Keratinocyte (primary cell): ENCODE data around the gene HLTF. TPM values are rescaled to one million over a fixed set of nuclear protein-coding genes. Genes with fewer than 3 reads are reported as not detected.
A peak's percentile ranks its signal among the peaks of the same experiment; 100 is the strongest.

Experiments used
- DNase-seq: peaks from one replicate; pipeline ENCODE4 v3.0.0-alpha.2; 2011; ENCODE audit warnings: low read depth, missing footprints, low spot score
- FAIRE-seq: peaks from 2 replicates; lab custom pipeline; 2011; peaks lifted over from hg19 to GRCh38; lab: Jason Lieb, UNC
- H2AFZ ChIP-seq: 2 replicates; pipeline ENCODE4 v1.6.0; 2012; ENCODE audit warnings: low read length, control low read depth, inconsistent platforms; ENCODE audit not compliant: control insufficient read depth
- H3K27ac ChIP-seq: 2 replicates; pipeline ENCODE4 v1.5.1; 2011; ENCODE audit warnings: low read length; ENCODE audit not compliant: control insufficient read depth, insufficient read depth
- H3K27me3 ChIP-seq: 3 replicates; pipeline ENCODE4 v1.6.0; 2011; ENCODE audit warnings: low read length; ENCODE audit not compliant: control insufficient read depth, insufficient read depth; ENCODE audit errors: extremely low read depth
- H3K36me3 ChIP-seq, 2 experiments: 2 replicates in 1 of 2; 3 replicates in 1 of 2; pipeline ENCODE4 v1.5.1; 2011; ENCODE audit warnings: low read length in 2 of 2, mild to moderate bottlenecking in 1 of 2; ENCODE audit not compliant: control insufficient read depth in 2 of 2, insufficient read depth in 2 of 2; ENCODE audit errors: extremely low read depth in 1 of 2
- H3K4me1 ChIP-seq: 3 replicates; pipeline ENCODE4 v1.5.1; 2011; ENCODE audit warnings: low read length; ENCODE audit not compliant: control insufficient read depth, insufficient read depth; ENCODE audit errors: extremely low read depth
- H3K4me2 ChIP-seq: 3 replicates; pipeline ENCODE4 v1.6.0; 2011; ENCODE audit warnings: low read depth, low read length; ENCODE audit not compliant: control insufficient read depth, insufficient read depth; ENCODE audit errors: extremely low read depth
- H3K4me3 ChIP-seq, 3 experiments: fragments of 200-600 bp in 1 of 3; sonication (generic) in 1 of 3; 2 replicates in 2 of 3; 3 replicates in 1 of 3; pipeline ENCODE4 v1.5.1; 2011 to 2016; ENCODE audit warnings: low read length in 3 of 3, mild to moderate bottlenecking in 3 of 3, control low read depth in 2 of 3, inconsistent platforms in 1 of 3, low read depth in 1 of 3, mixed read lengths in 1 of 3, mixed run types in 1 of 3, moderate library complexity in 1 of 3; ENCODE audit not compliant: control insufficient read depth in 2 of 3, insufficient read depth in 2 of 3; ENCODE audit errors: extremely low read depth in 1 of 3
- H3K79me2 ChIP-seq: 2 replicates; pipeline ENCODE4 v1.6.0; 2012; ENCODE audit warnings: low read length; ENCODE audit not compliant: control insufficient read depth, insufficient read depth
- H3K9ac ChIP-seq: 3 replicates; pipeline ENCODE4 v1.6.0; 2011; ENCODE audit warnings: low read length; ENCODE audit not compliant: control insufficient read depth, insufficient read depth; ENCODE audit errors: extremely low read depth
- H3K9me1 ChIP-seq: 3 replicates; pipeline ENCODE4 v1.6.0; 2011; ENCODE audit warnings: low read length; ENCODE audit not compliant: control insufficient read depth, insufficient read depth; ENCODE audit errors: extremely low read depth
- H3K9me3 ChIP-seq: 2 replicates; pipeline ENCODE4 v1.5.1; 2012; ENCODE audit warnings: low read depth, low read length; ENCODE audit not compliant: control insufficient read depth
- H4K20me1 ChIP-seq: 3 replicates; pipeline ENCODE4 v1.6.0; 2011; ENCODE audit warnings: low read length; ENCODE audit not compliant: control insufficient read depth, insufficient read depth; ENCODE audit errors: extremely low read depth
- CTCF ChIP-seq, 3 experiments: IDR thresholded peaks in 1 of 3; conservative IDR thresholded peaks in 1 of 3; optimal IDR thresholded peaks in 1 of 3; 2 replicates in 2 of 3; 3 replicates in 1 of 3; pipeline versions ENCODE3 to v1.5.1; 2011; ENCODE audit warnings: low read length in 3 of 3, mild to moderate bottlenecking in 3 of 3, moderate library complexity in 2 of 3, control low read depth in 1 of 3, inconsistent platforms in 1 of 3; ENCODE audit not compliant: insufficient read depth in 2 of 3; ENCODE audit errors: extremely low read depth in 1 of 3
- EZH2 ChIP-seq: IDR thresholded peaks from one replicate; pipeline ENCODE4 v1.6.1; 2012; ENCODE audit warnings: inconsistent platforms, mild to moderate bottlenecking, low read length, moderate library complexity
- dilution Hi-C: fragments of 300-500 bp; cut with MboI; formaldehyde crosslinking; loops from one replicate; pipeline ENCODE4 v1.7.0; 2020; ENCODE audit warnings: low sequenced_read_pairs; ENCODE audit not compliant: extremely low pct_ligation_motif_present
- polyA plus RNA-seq, 5 experiments: library from polyadenylated mRNA; depleted of rRNA in 3 of 5; stranded (reverse) in 3 of 5; stranded (forward) in 1 of 5; unstranded in 1 of 5; fragments of >200 nt; gene quantifications; 1 replicate in 1 of 5; 2 replicates in 3 of 5; 3 replicates in 1 of 5; pipeline versions ENCODE4 v1.2.1 to v1.2.3, GENCODE V29; 2011 to 2012; ENCODE audit warnings: missing spikeins in 2 of 5, low read depth in 1 of 5, low replicate concordance in 1 of 5

HLTF gene
- polyA plus RNA-seq, 1 donor (not counting 4 experiments of a cell fraction or from before 2014, with no cell fraction given): 9.1 TPM

GRCh38 chr3:149128821-149129220 is 42.5 kb upstream of the HLTF start:
- Histone ChIP-seq H2AFZ (peak overlapping the region; percentile 88), H4K20me1 (no peaks in the 10 kb centered on the region), H3K79me2 (peaks cover 16% of the 10 kb centered on the region), H3K27ac (peak overlapping the region; percentile 44), H3K36me3 (no peaks in the 10 kb centered on the region), H3K9me3 (no peaks in the 10 kb centered on the region), H3K4me3 (peak overlapping the region; percentile 90 to 98 (median 96)), H3K4me2 (peak overlapping the region; percentile 93), H3K9ac (peak overlapping the region; percentile 86), H3K9me1 (no peaks in the 10 kb centered on the region), H3K4me1 (peaks cover 11% of the 10 kb centered on the region), H3K27me3 (no peaks in the 10 kb centered on the region)
- no peak for TF ChIP-seq EZH2
- TF ChIP-seq CTCF (optimal IDR thresholded peaks at IDR 0.05 in 1 of 3, IDR thresholded peaks at IDR 0.05 in 1 of 3, conservative IDR thresholded peaks at IDR 0.05 in 1 of 3; ENCODE audit: extremely low read depth in 1 of 3, insufficient read depth in 2 of 3, low read length in 3 of 3): no peak
- FAIRE-seq: no peak
- dilution Hi-C loops: no loop called here
- DNase-seq: no peak

- no peak overlapping the region for H2AFZ ChIP-seq
- no peak overlapping the region for H3K27ac ChIP-seq
- H4K20me1 ChIP-seq: no peaks in the 10 kb centered on the region
- no peak overlapping the region for H3K4me3 ChIP-seq
- dilution Hi-C loops: no loop called here
- no peak overlapping the region for H3K9ac ChIP-seq
- H3K4me1 ChIP-seq: no peaks in the 10 kb centered on the region
- no peaks in the 10 kb centered on the region for H3K79me2 ChIP-seq
- H3K4me2 ChIP-seq: no peak overlapping the region
- DNase-seq (no peak), FAIRE-seq (no peak)
- no peak for TF ChIP-seq EZH2
- no peak for TF ChIP-seq CTCF (optimal IDR thresholded peaks at IDR 0.05 in 1 of 3, IDR thresholded peaks at IDR 0.05 in 1 of 3, conservative IDR thresholded peaks at IDR 0.05 in 1 of 3; ENCODE audit: extremely low read depth in 1 of 3, insufficient read depth in 2 of 3, low read length in 3 of 3)
- H3K9me1 ChIP-seq: no peaks in the 10 kb centered on the region
- no peaks in the 10 kb centered on the region for H3K36me3 ChIP-seq
- no peaks in the 10 kb centered on the region for H3K9me3 ChIP-seq
- H3K27me3 ChIP-seq: no peaks in the 10 kb centered on the region
These were observed 36.6 kb upstream of the HLTF start for GRCh38 chr3:149122721-149123578.
